ENCODE measurements around the gene LRP1-AS. TPM values are rescaled to one million over a fixed set of nuclear protein-coding genes. Genes with fewer than 3 reads are reported as not detected.

Gene LRP1-AS
- total and polyA plus RNA-seq, 10 of the 15 experiments (the other 5 are each of a cell fraction or from before 2014, with no cell fraction given) = not detected

DNA sequence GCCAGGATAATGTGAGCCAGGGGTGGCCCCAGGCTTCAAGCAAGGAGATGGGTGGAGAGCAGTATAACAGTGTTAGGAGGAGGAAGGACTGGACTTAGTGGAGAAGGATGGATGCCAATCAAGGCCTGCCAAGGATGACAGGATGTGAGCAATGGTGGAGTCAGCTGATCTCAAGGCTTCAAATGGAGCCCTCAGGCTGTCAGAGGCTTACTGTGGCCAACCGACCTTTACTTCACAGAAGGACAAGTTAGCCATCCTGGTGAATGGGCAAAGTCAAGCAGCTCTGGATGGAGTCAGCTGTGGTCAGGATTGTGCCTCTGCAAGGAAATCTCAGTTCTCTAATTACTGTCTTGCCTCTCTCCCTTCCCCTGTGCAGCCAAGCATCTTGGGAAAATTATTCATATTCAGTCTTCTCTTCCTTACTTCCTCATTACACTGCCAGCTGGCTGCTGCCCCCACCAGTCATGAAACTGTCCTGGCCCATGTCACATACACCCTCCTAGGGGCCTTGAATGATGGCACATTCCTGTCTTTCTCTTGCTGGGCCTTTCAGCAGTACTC, 28.6 kb downstream of the LRP1-AS start (continued):
- TF ChIP-seq RCOR1 (conservative IDR thresholded peaks at IDR 0.05; ENCODE audit: low read depth, low read length) (no peak), GABPA (IDR thresholded peaks at IDR 0.05; ENCODE audit: low read depth) (no peak), NBN (IDR thresholded peaks at IDR 0.05) (no peak), POLR2AphosphoS2 (IDR thresholded peaks at IDR 0.05; ENCODE audit: low read depth, low read length) (no peak), SREBF2 (IDR thresholded peaks at IDR 0.05; ENCODE audit: low read length) (no peak), SREBF1 (IDR thresholded peaks at IDR 0.05; ENCODE audit: low read length) (no peak), ZSCAN29 (IDR thresholded peaks at IDR 0.05) (no peak), SRF (IDR thresholded peaks at IDR 0.05; ENCODE audit: low read depth in 2 of 2, low read length in 2 of 2) (no peak), MEF2A (IDR thresholded peaks at IDR 0.05; ENCODE audit: insufficient read depth, low read depth, low read length) (no peak)
- TF ChIP-seq, protein P1, sequence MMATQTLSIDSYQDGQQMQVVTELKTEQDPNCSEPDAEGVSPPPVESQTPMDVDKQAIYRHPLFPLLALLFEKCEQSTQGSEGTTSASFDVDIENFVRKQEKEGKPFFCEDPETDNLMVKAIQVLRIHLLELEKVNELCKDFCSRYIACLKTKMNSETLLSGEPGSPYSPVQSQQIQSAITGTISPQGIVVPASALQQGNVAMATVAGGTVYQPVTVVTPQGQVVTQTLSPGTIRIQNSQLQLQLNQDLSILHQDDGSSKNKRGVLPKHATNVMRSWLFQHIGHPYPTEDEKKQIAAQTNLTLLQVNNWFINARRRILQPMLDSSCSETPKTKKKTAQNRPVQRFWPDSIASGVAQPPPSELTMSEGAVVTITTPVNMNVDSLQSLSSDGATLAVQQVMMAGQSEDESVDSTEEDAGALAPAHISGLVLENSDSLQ (IDR thresholded peaks at IDR 0.05) = peak; percentile 40; the same call in 1 of the 2 replicates
- TF ChIP-seq, protein P2, sequence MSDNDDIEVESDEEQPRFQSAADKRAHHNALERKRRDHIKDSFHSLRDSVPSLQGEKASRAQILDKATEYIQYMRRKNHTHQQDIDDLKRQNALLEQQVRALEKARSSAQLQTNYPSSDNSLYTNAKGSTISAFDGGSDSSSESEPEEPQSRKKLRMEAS (IDR thresholded peaks at IDR 0.05; ENCODE audit: low read depth, low read length) = no peak
- TF ChIP-seq, protein P3, sequence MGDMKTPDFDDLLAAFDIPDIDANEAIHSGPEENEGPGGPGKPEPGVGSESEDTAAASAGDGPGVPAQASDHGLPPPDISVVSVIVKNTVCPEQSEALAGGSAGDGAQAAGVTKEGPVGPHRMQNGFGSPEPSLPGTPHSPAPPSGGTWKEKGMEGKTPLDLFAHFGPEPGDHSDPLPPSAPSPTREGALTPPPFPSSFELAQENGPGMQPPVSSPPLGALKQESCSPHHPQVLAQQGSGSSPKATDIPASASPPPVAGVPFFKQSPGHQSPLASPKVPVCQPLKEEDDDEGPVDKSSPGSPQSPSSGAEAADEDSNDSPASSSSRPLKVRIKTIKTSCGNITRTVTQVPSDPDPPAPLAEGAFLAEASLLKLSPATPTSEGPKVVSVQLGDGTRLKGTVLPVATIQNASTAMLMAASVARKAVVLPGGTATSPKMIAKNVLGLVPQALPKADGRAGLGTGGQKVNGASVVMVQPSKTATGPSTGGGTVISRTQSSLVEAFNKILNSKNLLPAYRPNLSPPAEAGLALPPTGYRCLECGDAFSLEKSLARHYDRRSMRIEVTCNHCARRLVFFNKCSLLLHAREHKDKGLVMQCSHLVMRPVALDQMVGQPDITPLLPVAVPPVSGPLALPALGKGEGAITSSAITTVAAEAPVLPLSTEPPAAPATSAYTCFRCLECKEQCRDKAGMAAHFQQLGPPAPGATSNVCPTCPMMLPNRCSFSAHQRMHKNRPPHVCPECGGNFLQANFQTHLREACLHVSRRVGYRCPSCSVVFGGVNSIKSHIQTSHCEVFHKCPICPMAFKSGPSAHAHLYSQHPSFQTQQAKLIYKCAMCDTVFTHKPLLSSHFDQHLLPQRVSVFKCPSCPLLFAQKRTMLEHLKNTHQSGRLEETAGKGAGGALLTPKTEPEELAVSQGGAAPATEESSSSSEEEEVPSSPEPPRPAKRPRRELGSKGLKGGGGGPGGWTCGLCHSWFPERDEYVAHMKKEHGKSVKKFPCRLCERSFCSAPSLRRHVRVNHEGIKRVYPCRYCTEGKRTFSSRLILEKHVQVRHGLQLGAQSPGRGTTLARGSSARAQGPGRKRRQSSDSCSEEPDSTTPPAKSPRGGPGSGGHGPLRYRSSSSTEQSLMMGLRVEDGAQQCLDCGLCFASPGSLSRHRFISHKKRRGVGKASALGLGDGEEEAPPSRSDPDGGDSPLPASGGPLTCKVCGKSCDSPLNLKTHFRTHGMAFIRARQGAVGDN (IDR thresholded peaks at IDR 0.05) = no peak
- TF ChIP-seq, protein P4, sequence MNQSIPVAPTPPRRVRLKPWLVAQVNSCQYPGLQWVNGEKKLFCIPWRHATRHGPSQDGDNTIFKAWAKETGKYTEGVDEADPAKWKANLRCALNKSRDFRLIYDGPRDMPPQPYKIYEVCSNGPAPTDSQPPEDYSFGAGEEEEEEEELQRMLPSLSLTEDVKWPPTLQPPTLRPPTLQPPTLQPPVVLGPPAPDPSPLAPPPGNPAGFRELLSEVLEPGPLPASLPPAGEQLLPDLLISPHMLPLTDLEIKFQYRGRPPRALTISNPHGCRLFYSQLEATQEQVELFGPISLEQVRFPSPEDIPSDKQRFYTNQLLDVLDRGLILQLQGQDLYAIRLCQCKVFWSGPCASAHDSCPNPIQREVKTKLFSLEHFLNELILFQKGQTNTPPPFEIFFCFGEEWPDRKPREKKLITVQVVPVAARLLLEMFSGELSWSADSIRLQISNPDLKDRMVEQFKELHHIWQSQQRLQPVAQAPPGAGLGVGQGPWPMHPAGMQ (IDR thresholded peaks at IDR 0.05; ENCODE audit: borderline replicate concordance) = no peak

Measured in GM12878 (cell line).